HCT116 (cell line): ENCODE results near the gene TMEM74B. TPM values are rescaled to one million over a fixed set of nuclear protein-coding genes. Genes with fewer than 3 reads are reported as not detected.

Experiments used
- ATAC-seq: fragments of 200-7000 bp; cut with Tn5 transposase; 2 replicates; pipeline ENCODE4 v1.9.1; 2020; ENCODE audit warnings: mild to moderate bottlenecking, moderate library complexity
- Bru-seq: library from RNA; stranded (reverse); fragments of 400-500 nt; gene quantifications from one replicate; lab custom pipeline; 2021; lab: Mats Ljungman, UMichigan
- BruChase-seq, 2 experiments: library from RNA; stranded (reverse); fragments of 400-500 nt; gene quantifications; one replicate each; lab custom pipeline; 2021; lab: Mats Ljungman, UMichigan
- BruUV-seq: library from RNA; stranded (reverse); fragments of 400-500 nt; replicated peaks from 2 replicates; lab custom pipeline; 2021; lab: Mats Ljungman, UMichigan
- CTCF ChIA-PET: fragments of 300-600 bp; sonication (Branson Sonifier 250); formaldehyde crosslinking; loops from one replicate; lab custom pipeline; 2021; ENCODE audit warnings: antibody characterized with exemption; lab: Charles Lee
- POLR2A ChIA-PET: fragments of 300-600, 350-600 bp; sonication (Branson Sonifier 250); formaldehyde crosslinking; loops from one replicate; lab custom pipeline; 2021; ENCODE audit warnings: antibody characterized with exemption; lab: Charles Lee
- RAD21 ChIA-PET, 2 experiments: fragments of 300-600 bp; sonication (Branson Sonifier 250); formaldehyde crosslinking; loops; one replicate each; lab custom pipeline; 2023; ENCODE audit warnings: low total read pairs in 2 of 2; ENCODE audit not compliant: uncharacterized antibody in 2 of 2, unreplicated experiment in 2 of 2, low non-redundant PET in 1 of 2; lab: Charles Lee
- DNase-seq: peaks from one replicate; pipeline ENCODE4 v3.0.0-alpha.2; 2010; ENCODE audit warnings: low read depth, low spot score
- H2AFZ ChIP-seq: fragments of 200-600 bp; shearing (Covaris generic), sonication (generic); 2 replicates; pipeline ENCODE4 v1.6.1; 2017; ENCODE audit warnings: low read depth, mixed run types, mixed read lengths, antibody characterized with exemption, low read length; ENCODE audit not compliant: poor library complexity, severe bottlenecking
- H3K27ac ChIP-seq: 2 replicates; pipeline ENCODE4 v1.5.1; 2012; ENCODE audit warnings: low read depth, low read length
- H3K27me3 ChIP-seq: fragments of 200-600 bp; sonication (generic); 2 replicates; pipeline ENCODE4 v1.6.1; 2016; ENCODE audit warnings: mixed run types, low read length, mixed read lengths; ENCODE audit not compliant: insufficient read depth
- H3K36me3 ChIP-seq, 2 experiments: fragments of 200-500 bp in 1 of 2; fragments of 200-600 bp in 1 of 2; sonication (Bioruptor generic) in 1 of 2; sonication (generic) in 1 of 2; 2 replicates each; pipeline versions ENCODE4 v1.5.1 to v1.6.1; 2014 to 2016; ENCODE audit warnings: low read length in 2 of 2, inconsistent platforms in 1 of 2, mixed read lengths in 1 of 2, mixed run types in 1 of 2; ENCODE audit not compliant: insufficient read depth in 2 of 2, control insufficient read depth in 1 of 2
- H3K4me1 ChIP-seq, 2 experiments: fragments of 200-600 bp in 1 of 2; sonication (generic) in 1 of 2; 2 replicates each; pipeline versions ENCODE4 v1.5.1 to v1.6.1; 2012 to 2017; ENCODE audit warnings: low read length in 2 of 2, inconsistent platforms in 1 of 2, mild to moderate bottlenecking in 1 of 2, mixed read lengths in 1 of 2, mixed run types in 1 of 2, moderate library complexity in 1 of 2; ENCODE audit not compliant: insufficient read depth in 2 of 2, control insufficient read depth in 1 of 2
- H3K4me2 ChIP-seq: fragments of 200-600 bp; sonication (generic); 2 replicates; pipeline ENCODE4 v1.6.1; 2017; ENCODE audit warnings: mixed run types, low read length, mixed read lengths
- H3K4me3 ChIP-seq, 2 experiments: fragments of 200-600 bp in 1 of 2; sonication (generic) in 1 of 2; replicated peaks in 1 of 2; 2 replicates each; pipeline ENCODE4 v1.5.1; 2011 to 2016; ENCODE audit warnings: low read length in 2 of 2, control low read depth in 1 of 2, low read depth in 1 of 2, mild to moderate bottlenecking in 1 of 2, mixed read lengths in 1 of 2, mixed run types in 1 of 2
- H3K79me2 ChIP-seq: fragments of 200-600 bp; sonication (generic); 2 replicates; pipeline ENCODE4 v1.6.1; 2017; ENCODE audit warnings: mild to moderate bottlenecking, mixed run types, low read length, moderate library complexity, mixed read lengths; ENCODE audit not compliant: insufficient read depth
- H3K9ac ChIP-seq: fragments of 200-600 bp; sonication (generic); 2 replicates; pipeline ENCODE4 v1.6.1; 2016; ENCODE audit warnings: low read length, mixed read lengths
- H3K9me2 ChIP-seq: fragments of 200-600 bp; sonication (generic), shearing (Covaris generic); 2 replicates; pipeline ENCODE4 v1.6.1; 2017; ENCODE audit warnings: mixed run types, mild to moderate bottlenecking, moderate library complexity; ENCODE audit not compliant: insufficient read depth
- H3K9me3 ChIP-seq, 2 experiments: fragments of 200-500 bp in 1 of 2; fragments of 200-600 bp in 1 of 2; sonication (Bioruptor generic) in 1 of 2; sonication (generic) in 1 of 2; 2 replicates each; pipeline ENCODE4 v1.6.1; 2014 to 2017; ENCODE audit warnings: low read length in 2 of 2, mixed read lengths in 2 of 2, inconsistent platforms in 1 of 2, low read depth in 1 of 2, mild to moderate bottlenecking in 1 of 2, mixed run types in 1 of 2, moderate library complexity in 1 of 2; ENCODE audit not compliant: control insufficient read depth in 1 of 2, insufficient read depth in 1 of 2
- H4K20me1 ChIP-seq: fragments of 200-600 bp; sonication (generic), shearing (Covaris generic); 2 replicates; pipeline ENCODE4 v1.6.1; 2017; ENCODE audit warnings: mixed run types, mild to moderate bottlenecking, moderate library complexity; ENCODE audit not compliant: insufficient read depth
- CEBPB ChIP-seq: IDR thresholded peaks from 2 replicates; pipeline ENCODE4 v1.6.1; 2012; ENCODE audit warnings: low read depth
- EGR1 ChIP-seq: IDR thresholded peaks from 2 replicates; pipeline ENCODE4 v1.6.1; 2012; ENCODE audit warnings: low read depth
- EZH2phosphoT487 ChIP-seq: fragments of 200-600 bp; IDR thresholded peaks from 2 replicates; pipeline ENCODE4 v1.6.1; 2018; ENCODE audit warnings: antibody characterized with exemption, borderline replicate concordance
- FOSL1 ChIP-seq: IDR thresholded peaks from 2 replicates; pipeline ENCODE4 v1.6.1; 2012; ENCODE audit warnings: low read depth
- RAD21 ChIP-seq: IDR thresholded peaks from 2 replicates; pipeline ENCODE4 v1.6.1; 2012; ENCODE audit warnings: low read depth, mild to moderate bottlenecking
- SP1 ChIP-seq: IDR thresholded peaks from 2 replicates; pipeline ENCODE4 v1.6.1; 2012; ENCODE audit warnings: low read depth
- YY1 ChIP-seq: IDR thresholded peaks from 2 replicates; pipeline ENCODE4 v1.6.1; 2011; ENCODE audit warnings: low read length, low read depth, moderate library complexity, mild to moderate bottlenecking; ENCODE audit not compliant: insufficient replicate concordance; ENCODE audit errors: extremely low read depth
- ZFX ChIP-seq: fragments of 450-650 bp; IDR thresholded peaks from 2 replicates; pipeline ENCODE4 v1.6.1; 2017
- intact Hi-C: fragments of 100-400 bp; cut with micrococcal nuclease; formaldehyde crosslinking; loops from 2 replicates; pipeline ENCODE4 v1.10.0; 2022
- long read RNA-seq: library from polyadenylated mRNA; unstranded; transcript quantifications from one replicate; pipeline ENCODE4 v2.0.0, GENCODE V29; 2021; ENCODE audit not compliant: unreplicated experiment
- polyA plus RNA-seq: library from polyadenylated mRNA; unstranded; fragments of >200 nt; gene quantifications from 2 replicates; pipeline ENCODE4 v1.2.1, GENCODE V29; 2012; ENCODE audit warnings: missing spikeins
- total RNA-seq: library from RNA; stranded (reverse); gene quantifications from one replicate; pipeline ENCODE4 v1.2.1, GENCODE V29; 2021; ENCODE audit not compliant: unreplicated experiment
- TF ChIP-seq, protein P1 (sequence below): IDR thresholded peaks from 2 replicates; pipeline ENCODE4 v1.6.1; 2012
- TF ChIP-seq, protein P2 (sequence below): IDR thresholded peaks from 2 replicates; pipeline ENCODE4 v1.6.1; 2012; ENCODE audit warnings: low read depth

Gene TMEM74B
- total RNA-seq (25.7 TPM), Bru-seq, nascent RNA (percentile 62 among the genes with signal in this experiment), BruChase-seq, experiment 1, labeled RNA remaining after a 6-hour chase (percentile 68 among the genes with signal in this experiment), BruChase-seq, experiment 2, labeled RNA remaining after a 2-hour chase (percentile 76 among the genes with signal in this experiment)
- polyA plus RNA-seq: 20.2 and 24.2 TPM in 2 replicates
- long read RNA-seq, transcript TMEM74B-201 (2 exons, 1,730 nt): major isoform, 5 of 25 reads
- long read RNA-seq, partial matches to known transcripts: 10 of 25 reads
- long read RNA-seq, other reads (novel, unspliced or antisense): 6 of 25 reads

DNA sequence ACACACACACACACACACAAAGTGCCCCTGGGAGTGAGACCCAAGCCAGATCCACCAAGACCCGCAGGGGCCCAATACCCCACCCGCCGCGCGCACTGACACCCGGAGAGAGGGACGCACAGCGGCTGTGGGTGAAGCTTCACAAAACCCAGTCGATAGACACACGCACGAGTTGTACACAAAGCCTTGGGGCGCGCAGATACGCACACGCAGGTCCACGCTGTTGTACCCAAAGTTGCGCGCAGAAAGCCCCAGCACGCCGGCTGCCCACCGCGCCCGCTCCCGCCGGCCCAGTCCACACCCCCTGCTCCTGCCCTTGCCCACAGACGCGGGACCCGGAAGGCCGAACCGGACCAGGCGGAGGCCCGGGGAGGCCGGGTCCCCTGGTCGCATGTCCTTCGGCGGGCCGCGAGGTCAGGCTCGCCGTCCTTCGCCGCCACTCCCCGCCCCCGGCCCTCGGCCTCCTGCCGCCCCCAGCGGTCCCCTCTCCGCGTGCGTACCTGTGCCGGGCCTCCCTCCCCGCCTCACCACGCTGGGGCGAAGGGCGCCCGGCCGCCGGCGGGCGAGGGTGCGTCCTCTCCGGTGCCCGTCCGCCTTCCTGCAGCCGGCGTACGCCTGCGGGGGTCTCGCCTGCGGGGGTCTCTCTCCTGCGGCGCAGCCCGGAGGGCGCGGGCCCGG is at the start of gene TMEM74B:
Gene TMEM74B, minus strand, starts transcription at position 344 of the 678 bp plus-strand sequence. CDS start 1,180 bp downstream, outside the sequence.
- Histone ChIP-seq H3K9ac (peak within 1 kb of the TSS; percentile 58), H4K20me1 (no peaks in the 10 kb centered on the region), H2AFZ (no peak within 1 kb of the TSS), H3K9me3 (no peaks in the 10 kb centered on the region), H3K4me1 (peaks cover 14 to 32% of the 10 kb centered on the region in 2 experiments; a peak in 3 of 4 replicates), H3K4me2 (peak within 1 kb of the TSS; percentile 78), H3K27me3 (peaks cover 4% of the 10 kb centered on the region; the same call in 1 of the 2 replicates), H3K36me3 (no peaks in the 10 kb centered on the region), H3K9me2 (no peaks in the 10 kb centered on the region), H3K79me2 (no peaks in the 10 kb centered on the region), H3K4me3 (peak within 1 kb of the TSS; percentile 51 to 59), H3K27ac (peak within 1 kb of the TSS; percentile 22; the same call in 1 of the 2 replicates)
- ChIA-PET CTCF (interaction anchor here (0.6 to 1.4 kb wide), 6 partner anchors 9 to 318 kb away, joined by 3 to 5 read pairs (median 4); partner anchors contain the start of gene C20orf202), RAD21 (no interaction called here), POLR2A (no interaction called here)
- peak; percentile 76 for TF ChIP-seq ZFX
- no peak for TF ChIP-seq SP1
- no peak for TF ChIP-seq FOSL1
- ATAC-seq (peak; percentile 39), DNase-seq (no peak)
- intact Hi-C loops: loop anchor here (10.0 kb wide), 1 partner anchor 370 kb away; no protein-coding TSS in a partner anchor
- BruUV-seq: no TSS peak

- H3K4me2 ChIP-seq: no peak overlapping the region
- no peak overlapping the region for H3K4me3 ChIP-seq
- no peak overlapping the region for H2AFZ ChIP-seq
- ChIA-PET RAD21 (no interaction called here), POLR2A (no interaction called here), CTCF (no interaction called here)
- intact Hi-C loops: no loop called here
- no TSS peak for BruUV-seq
- no peaks in the 10 kb centered on the region for H3K27me3 ChIP-seq
- ATAC-seq: no peak
- no peaks in the 10 kb centered on the region for H3K9me3 ChIP-seq
- DNase-seq: no peak
- no peaks in the 10 kb centered on the region for H3K79me2 ChIP-seq
- no peak overlapping the region for H3K27ac ChIP-seq
- H3K36me3 ChIP-seq: no peaks in the 10 kb centered on the region
- H3K9me2 ChIP-seq: no peaks in the 10 kb centered on the region
- H3K9ac ChIP-seq: no peak overlapping the region
- H3K4me1 ChIP-seq: no peaks in the 10 kb centered on the region
- H4K20me1 ChIP-seq: no peaks in the 10 kb centered on the region
- TF ChIP-seq, protein P1, sequence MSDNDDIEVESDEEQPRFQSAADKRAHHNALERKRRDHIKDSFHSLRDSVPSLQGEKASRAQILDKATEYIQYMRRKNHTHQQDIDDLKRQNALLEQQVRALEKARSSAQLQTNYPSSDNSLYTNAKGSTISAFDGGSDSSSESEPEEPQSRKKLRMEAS: no peak
- TF ChIP-seq CEBPB (no peak), RAD21 (no peak), EZH2phosphoT487 (no peak), EGR1 (no peak), YY1 (no peak)
- TF ChIP-seq, protein P2, sequence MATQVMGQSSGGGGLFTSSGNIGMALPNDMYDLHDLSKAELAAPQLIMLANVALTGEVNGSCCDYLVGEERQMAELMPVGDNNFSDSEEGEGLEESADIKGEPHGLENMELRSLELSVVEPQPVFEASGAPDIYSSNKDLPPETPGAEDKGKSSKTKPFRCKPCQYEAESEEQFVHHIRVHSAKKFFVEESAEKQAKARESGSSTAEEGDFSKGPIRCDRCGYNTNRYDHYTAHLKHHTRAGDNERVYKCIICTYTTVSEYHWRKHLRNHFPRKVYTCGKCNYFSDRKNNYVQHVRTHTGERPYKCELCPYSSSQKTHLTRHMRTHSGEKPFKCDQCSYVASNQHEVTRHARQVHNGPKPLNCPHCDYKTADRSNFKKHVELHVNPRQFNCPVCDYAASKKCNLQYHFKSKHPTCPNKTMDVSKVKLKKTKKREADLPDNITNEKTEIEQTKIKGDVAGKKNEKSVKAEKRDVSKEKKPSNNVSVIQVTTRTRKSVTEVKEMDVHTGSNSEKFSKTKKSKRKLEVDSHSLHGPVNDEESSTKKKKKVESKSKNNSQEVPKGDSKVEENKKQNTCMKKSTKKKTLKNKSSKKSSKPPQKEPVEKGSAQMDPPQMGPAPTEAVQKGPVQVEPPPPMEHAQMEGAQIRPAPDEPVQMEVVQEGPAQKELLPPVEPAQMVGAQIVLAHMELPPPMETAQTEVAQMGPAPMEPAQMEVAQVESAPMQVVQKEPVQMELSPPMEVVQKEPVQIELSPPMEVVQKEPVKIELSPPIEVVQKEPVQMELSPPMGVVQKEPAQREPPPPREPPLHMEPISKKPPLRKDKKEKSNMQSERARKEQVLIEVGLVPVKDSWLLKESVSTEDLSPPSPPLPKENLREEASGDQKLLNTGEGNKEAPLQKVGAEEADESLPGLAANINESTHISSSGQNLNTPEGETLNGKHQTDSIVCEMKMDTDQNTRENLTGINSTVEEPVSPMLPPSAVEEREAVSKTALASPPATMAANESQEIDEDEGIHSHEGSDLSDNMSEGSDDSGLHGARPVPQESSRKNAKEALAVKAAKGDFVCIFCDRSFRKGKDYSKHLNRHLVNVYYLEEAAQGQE: no peak
Observed at GRCh38 chr20:1232286-1233111, 47.7 kb upstream of the TMEM74B start.
